Non-pigmented ciliary epithelial cell (primary cell): ENCODE results near the gene ARID1B.

ENCODE experiments used
- DNase-seq: peaks from one replicate; pipeline ENCODE4 v3.0.0-alpha.2; 2010; ENCODE audit warnings: low read depth

ARID1B gene

GRCh38 chr6:157076451-157076822, 299.3 kb downstream of the ARID1B start:
- DNase-seq, result no peak

- DNase-seq, result no peak
Observed at GRCh38 chr6:157077251-157077650, 300.1 kb downstream of the ARID1B start.

- no peak for DNase-seq
Observed at GRCh38 chr6:157078326-157078725, 301.1 kb downstream of the ARID1B start.

GRCh38 chr6:157079277-157079676, 302.1 kb downstream of the ARID1B start:
- no peak for DNase-seq

- no peak for DNase-seq
Observed at GRCh38 chr6:157079771-157080170, 302.6 kb downstream of the ARID1B start.

- no peak for DNase-seq
Observed at GRCh38 chr6:157080986-157081391, 303.8 kb downstream of the ARID1B start.

GRCh38 chr6:157083343-157083742, 306.2 kb downstream of the ARID1B start:
- DNase-seq, result no peak

GRCh38 chr6:157086632-157087031, 309.5 kb downstream of the ARID1B start:
- no peak for DNase-seq

- DNase-seq, result no peak
Observed at GRCh38 chr6:157087974-157088373, 310.8 kb downstream of the ARID1B start.

- DNase-seq, result no peak
Observed at GRCh38 chr6:157088841-157089240, 311.7 kb downstream of the ARID1B start.

GRCh38 chr6:157089258-157089657, 312.1 kb downstream of the ARID1B start:
- DNase-seq, result no peak

GRCh38 chr6:157089851-157090250, 312.7 kb downstream of the ARID1B start:
- no peak for DNase-seq

GRCh38 chr6:157090736-157091135, 313.6 kb downstream of the ARID1B start:
- DNase-seq, result no peak

- no peak for DNase-seq
Observed at GRCh38 chr6:157091243-157091642, 314.1 kb downstream of the ARID1B start.

- no peak for DNase-seq
Observed at GRCh38 chr6:157091856-157092460, 314.8 kb downstream of the ARID1B start.

- no peak for DNase-seq
Observed at GRCh38 chr6:157092736-157093135, 315.6 kb downstream of the ARID1B start.

- no peak for DNase-seq
Observed at GRCh38 chr6:157093536-157093935, 316.4 kb downstream of the ARID1B start.

- no peak for DNase-seq
Observed at GRCh38 chr6:157094038-157094437, 316.9 kb downstream of the ARID1B start.

GRCh38 chr6:157095084-157095483, 317.9 kb downstream of the ARID1B start:
- DNase-seq, result no peak

GRCh38 chr6:157095569-157095968, 318.4 kb downstream of the ARID1B start:
- no peak for DNase-seq

GRCh38 chr6:157096105-157096504, 318.9 kb downstream of the ARID1B start:
- DNase-seq, result no peak

GRCh38 chr6:157096522-157096921, 319.3 kb downstream of the ARID1B start:
- no peak for DNase-seq

GRCh38 chr6:157097255-157097955, 320.2 kb downstream of the ARID1B start:
- no peak for DNase-seq

- no peak for DNase-seq
Observed at GRCh38 chr6:157098999-157099398, 321.8 kb downstream of the ARID1B start.
